Hematopoietic multipotent progenitor cell treated with erythropoietin and hydrocortisone succinate and interleukin-3 and kit ligand, for 15 days (in vitro differentiated cells): ENCODE measurements around the gene NCMAP.
"Not testable (repeated sequence)": the region's sequence is repeated elsewhere in the genome, so short reads cannot be mapped to it uniquely, and the experiment has no call there.

ENCODE experiments used
- DNase-seq: peaks from one replicate; pipeline ENCODE4 v3.0.0-alpha.2; 2015; ENCODE audit warnings: low spot score

NCMAP gene

DNA sequence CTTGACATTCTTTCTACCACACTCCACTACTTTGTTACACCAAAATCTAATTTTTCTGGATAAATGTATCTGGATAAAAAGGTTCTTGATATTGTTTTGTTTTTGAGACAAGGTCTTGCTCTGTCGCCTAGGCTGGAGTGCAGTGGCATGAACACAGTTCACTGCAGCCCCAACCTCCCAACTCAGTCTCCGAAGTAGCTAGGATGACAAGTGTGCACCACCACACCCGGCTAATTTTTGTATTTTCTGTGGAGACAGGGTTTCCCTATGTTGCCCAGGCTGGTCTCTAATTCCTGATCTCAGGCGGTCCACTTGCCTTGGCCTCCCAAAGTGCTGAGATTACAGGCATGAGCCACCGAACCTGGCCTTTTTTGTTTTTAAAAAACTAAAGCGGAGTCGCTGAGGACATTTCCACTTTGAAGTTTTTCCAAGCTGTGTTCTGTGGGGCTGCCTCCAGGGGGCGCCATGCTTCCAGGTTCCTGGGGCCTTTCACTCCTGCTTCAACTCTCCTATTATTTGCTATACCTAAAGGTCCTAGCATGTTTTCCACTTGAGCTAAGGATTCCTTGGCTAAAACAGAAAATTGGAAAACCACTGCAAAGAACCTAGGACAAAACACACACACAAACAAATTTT lies 14.1 kb upstream of the NCMAP start:
- no peak for DNase-seq

DNA sequence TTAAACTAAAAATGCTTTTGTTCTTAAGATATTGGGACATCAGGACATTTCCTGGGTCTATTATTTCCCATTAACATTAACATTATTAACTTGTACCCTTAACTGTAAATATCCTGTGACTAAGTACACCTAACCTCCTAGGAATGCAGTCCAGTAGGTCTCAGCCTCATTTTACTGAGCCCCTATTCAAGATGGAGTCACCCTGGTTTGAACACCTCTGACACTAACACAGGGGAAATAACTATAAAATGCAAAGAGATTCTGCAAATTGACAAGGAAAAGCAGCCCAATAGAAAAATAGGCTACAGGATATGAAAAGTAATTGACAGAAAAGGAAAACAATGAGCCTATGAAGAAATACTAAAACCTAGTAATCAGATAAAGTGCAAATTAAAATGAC lies 11.6 kb upstream of the NCMAP start:
- DNase-seq: no peak

DNA sequence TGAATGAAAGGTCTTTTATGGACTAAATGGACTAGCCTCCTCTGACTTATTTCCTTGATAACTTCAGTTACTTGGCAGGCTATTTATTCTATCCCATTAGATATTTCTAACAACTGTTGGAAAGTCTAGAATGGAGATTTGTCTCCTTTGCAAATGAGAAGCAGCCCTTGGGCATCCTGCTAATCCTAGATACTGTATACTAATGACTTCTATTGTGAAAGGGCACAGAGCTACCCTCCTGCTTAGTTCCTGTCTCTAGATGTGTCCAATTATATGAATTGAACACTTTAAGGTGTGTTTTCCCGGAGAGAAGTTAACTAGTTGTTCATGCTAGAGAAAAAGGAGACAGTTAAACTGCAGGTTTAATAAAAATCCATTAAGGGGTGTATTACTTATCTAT lies 10.2 kb upstream of the NCMAP start:
- no peak for DNase-seq

DNA sequence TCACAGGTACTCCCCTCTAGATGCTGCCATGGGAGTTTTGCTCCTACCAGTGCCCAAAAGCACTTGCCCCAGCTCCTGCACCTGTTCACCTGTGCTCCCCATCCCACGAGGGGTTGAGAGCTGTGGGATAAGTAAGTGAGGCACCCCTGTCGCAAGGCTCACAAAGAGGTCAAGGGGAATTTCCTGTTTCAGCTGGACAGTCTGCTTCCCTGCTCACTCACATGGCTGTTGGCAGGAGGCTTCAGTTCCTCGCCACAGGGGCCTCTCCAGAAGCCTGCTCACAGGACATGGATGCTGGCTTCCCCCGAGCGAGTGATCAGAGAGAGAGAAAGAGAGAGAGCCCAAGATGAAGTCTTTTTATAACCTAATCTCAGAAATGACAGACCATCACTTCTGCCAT lies 8.7 kb upstream of the NCMAP start:
- no peak for DNase-seq

DNA sequence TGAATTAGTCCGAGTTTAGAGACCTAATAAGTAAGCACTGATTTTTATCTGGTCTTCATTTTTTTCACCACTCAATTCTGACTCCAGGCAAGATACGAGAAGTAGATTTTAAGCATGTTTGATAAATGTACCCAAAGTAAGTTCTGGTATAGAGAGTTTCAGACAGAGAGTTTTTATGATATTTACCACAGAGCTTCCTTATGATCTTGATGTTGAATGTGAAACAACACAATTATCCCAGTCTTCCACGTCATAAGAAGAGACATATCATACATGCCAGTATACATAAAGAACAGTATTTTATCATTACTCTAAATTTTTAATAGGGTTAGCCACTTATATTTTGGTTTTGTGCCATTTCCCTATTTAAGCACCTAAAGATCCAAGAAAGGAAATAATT lies 7.8 kb upstream of the NCMAP start:
- no peak for DNase-seq

DNA sequence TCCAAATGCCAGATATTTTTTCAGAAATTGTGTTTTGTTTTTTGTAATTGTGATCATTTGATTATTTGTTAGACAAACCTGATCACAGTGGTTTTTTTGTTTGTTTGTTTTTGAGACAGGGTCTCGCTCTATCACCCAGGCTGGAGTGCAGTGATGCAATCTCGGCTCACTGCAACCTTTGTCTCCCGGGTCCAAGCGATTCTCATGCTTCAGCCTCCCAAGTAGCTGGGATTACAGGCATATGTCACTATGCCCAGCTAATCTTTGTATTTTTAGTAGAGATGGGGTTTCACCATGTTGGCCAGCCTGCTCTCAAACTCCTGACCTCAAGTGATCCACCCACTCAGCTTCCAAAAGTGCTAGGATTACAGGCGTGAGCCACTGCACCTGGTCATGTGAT lies 6.7 kb upstream of the NCMAP start:
- not testable (repeated sequence) for DNase-seq

DNA sequence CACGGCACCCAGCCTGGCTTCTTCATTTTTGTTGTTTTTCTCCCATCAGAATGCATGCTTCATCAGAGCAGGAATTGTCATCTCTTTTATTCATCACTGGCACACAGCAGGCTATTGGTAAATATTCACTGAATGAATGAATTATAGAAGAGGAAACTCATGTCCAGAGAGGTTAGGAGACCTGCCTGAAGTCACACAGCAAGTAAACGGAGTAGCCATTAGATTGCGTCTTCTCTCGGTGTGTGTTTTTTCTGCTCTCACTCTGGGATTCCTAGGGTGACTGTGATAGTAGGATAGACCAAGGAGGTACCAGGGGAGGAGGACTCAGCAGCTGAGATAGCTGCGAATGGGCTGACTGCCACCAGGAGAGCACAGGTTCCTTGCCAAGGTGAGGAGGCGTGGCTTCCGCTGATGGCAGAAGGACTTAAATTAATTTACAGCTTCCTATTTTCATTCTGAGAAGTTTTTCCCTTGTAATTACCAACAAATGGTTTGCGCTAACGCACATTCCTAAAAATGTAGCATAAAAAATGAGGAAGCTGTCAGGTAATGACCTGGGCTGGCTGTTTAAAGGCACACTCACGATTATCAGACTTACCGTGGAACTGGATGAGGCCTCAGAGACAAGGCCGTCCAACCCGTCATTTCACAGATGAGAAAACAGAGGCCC lies 4.5 kb upstream of the NCMAP start:
- DNase-seq: no peak

DNA sequence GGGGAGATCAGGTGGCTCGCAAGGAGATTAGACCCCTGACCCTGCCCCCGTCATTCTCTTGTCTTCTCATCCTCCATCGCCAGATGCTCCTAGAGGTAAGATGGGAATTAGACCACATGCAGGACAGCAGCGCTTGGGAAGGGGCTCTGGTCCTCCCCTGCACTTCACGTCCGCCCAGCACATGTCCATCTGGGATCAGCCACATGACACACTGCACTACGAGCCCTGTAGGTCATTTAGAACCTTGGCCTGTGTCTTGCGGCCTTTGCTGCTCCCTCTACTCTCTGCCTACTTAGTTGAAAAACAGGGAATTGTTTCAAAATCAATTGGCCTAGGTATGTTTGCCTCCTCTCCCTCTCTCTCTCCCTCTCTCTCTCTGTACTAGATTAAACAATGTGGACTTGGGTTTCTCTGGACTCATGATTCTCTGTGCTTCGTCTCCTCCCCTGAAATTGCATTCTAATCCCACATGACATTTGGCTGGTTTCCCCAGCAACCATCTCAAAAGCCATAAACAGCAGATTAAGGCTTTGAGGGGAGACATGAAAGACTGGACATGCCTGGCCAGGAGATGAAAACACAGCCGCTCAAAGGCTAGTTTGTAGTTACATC lies 3.8 kb upstream of the NCMAP start:
- no peak for DNase-seq

DNA sequence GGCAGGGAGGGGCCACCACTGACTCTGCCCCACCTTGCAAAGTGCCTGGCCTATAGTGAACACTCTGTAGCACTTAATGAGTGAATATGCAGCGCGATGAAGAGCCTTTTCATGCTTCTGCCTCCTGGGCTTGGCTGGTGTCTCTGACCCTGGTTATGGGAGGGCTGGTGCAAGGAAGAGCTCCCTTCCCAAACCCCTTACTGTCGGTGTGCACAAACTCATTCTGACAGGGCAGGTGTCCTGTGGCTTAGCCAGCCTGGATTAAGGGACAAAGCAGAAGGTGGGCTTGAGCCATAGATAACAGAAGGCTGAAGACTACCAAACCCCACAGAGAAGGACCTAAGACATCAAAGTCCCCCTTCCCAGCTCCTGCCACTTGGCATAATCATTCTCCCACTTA lies 2.0 kb upstream of the NCMAP start:
- no peak for DNase-seq

DNA sequence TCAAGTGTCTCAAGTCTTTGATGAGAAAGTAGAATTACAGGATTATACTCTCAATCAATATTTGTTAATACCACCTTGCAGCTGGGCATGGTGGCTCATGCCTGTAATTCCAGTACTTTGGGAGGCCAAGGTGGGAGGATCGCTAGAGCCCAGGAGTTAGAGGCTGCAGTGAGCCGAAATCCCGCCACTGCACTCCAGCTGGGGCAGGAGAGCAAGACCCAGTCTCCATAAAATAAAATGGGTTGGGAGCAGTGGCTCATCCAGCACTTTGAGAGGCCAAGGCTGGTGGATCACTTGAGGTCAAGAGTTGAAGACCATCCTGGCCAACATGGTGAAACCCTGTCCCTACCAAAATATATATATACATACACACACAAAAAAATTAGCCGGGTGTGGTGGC lies 1.2 kb upstream of the NCMAP start:
- DNase-seq: no peak

DNA sequence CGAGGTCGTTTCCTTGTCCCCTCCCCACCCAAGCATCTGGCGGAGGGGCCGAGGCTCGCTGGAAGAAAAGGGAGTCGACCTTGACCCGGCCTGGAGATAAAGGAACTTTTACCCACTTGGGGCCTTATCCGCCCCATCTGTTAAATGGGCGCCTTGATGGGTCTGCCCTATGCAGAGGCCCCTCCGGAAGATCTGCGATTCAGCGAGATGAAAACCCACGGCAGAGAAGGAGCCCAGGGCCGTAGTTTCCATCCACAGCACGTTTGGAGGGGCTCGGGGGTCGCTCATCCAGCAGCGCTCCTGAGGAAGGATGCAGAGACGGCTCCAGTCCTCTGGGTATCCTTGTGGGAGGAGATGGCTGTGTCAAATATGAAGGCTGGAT lies 518 bp downstream of the NCMAP start:
- no peak for DNase-seq

DNA sequence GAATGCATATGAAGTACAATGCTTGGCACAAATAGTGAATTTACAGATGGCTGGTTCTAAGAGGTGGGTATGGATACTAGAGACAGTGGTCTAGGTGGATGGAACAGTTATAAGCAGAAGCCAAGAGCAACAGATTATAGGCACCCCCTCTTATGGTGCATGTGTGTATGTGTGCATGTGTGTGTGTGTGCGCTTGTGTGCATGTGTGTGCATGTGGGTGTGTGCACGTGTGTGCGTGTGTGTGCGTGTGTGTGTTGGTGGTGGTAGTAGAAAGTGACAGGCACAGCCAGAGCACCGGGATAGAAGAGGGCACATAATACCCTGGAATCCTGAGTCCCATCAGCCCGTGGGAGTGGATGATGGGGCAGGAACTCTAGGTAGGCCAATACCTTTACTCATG lies 1.3 kb downstream of the NCMAP start:
- DNase-seq: no peak

DNA sequence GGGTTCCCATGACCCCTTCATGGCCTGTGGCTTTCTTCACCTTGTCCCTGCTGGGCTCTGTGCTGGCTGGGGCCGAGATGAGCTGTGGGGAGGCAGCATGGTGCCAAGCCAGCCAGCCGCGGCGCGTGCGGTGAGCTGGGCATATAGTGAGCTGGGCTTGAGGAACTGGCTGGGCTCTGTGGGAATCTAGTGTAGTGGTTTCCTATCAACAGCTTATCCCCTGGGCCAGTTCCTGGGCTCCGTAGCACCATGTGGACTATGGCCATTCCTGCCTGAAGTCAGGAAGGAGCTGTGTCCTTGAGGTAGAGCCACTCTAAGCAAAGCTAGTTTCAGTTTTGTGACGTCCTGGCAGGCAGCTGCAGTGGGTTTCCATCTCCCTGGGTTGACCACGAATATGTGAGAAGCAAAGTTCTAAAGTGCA lies 1.8 kb downstream of the NCMAP start:
- DNase-seq: no peak

DNA sequence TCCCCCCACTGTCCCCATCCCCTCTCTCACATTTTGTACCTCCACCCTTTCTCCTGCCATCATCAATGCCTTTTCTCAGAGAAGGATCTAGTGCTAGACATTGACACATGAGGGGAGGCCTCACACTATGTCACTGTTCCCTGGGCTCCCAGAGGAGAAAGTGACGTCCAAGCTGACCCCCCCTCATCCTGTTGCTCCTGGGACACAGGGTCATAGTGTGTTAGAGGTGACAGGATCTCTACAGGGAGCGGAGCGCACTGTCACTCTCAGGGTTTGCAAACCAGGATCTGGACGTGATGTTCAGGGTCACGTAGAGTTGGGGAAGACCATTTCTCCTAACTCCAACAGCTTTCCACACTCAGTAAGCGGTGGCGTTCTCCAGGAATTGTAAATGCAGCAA lies 2.6 kb downstream of the NCMAP start:
- no peak for DNase-seq

DNA sequence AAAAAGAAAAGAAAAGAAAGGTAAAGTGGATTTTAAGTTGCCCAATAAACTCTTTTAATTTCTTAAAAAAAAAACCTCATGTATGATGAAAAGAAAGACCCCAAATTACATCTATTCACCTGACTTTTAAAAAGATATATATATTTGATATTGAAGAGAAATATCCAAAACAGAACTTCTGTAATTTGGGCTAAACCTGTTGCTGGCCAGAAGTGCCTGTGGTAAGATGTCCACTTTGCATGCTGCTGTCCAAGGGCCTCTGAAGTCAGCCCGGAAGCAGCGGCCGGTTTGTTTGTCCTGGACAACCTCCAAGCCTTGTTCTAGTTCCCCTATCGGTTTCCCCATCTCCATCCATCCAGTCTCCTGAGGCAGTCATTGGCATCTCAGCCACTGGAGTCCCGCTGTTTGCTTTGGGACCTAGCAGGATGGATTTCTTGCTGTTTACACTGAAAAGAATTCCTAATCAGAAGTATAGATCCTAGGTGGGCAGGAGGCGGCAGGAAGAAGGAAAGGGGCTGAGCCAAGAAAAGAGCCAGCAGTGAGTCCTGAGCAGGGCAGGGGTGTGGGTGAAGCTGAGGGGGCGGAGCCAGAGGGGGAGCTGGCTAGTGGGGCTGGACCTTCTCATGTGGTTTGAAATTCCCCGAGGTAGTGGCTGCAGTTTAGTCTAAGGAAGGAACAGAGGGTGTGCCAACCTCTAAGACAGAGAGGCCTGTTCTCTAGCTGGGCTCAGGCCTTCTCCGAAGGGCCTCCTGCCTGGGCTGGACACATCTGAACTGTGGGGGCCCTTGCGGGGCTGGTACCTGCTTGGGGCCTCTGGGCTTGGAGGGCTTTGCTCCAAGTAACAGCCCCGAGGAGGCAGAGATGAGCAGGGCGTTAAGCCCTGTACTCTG lies 3.3 kb downstream of the NCMAP start:
- DNase-seq: no peak

DNA sequence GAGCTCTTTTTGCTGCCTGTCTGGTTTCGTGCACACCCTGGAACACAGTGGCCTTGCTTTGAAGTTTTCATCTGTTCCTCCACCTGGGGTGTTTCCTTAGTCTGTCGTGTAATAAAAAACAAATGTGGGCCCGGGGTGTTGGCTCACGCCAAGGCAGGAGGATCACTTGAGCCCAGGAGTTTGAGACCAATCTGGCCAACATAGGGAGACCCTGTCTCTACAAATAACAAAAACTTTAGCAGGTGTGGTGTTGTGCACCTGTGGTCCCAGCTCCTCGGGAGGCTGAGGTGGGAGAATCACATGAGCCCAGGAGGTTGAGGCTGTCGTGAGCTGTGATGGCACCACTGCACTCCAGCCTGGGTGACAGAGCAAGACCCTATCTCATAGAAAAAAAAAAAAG lies 4.5 kb downstream of the NCMAP start:
- DNase-seq: no peak

DNA sequence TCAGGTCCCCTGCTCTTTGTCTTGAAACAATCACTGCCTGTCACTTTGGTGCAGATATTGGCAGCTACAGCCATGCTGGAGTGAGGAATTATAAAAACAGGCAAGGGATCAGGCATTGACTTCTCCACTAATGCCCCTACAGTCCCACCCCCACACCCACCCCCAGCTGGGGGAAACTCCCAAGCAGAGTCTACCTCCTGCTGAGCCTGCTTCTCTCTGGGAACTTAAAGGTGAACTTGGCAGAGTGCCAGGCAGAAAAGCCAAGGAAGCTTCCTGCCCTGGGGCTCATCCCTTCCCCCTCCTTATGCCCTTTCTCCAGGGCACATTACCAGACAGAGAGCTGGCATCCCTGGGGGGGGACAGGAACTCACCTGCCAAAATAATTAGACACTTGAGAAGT lies 6.7 kb downstream of the NCMAP start:
- no peak for DNase-seq

DNA sequence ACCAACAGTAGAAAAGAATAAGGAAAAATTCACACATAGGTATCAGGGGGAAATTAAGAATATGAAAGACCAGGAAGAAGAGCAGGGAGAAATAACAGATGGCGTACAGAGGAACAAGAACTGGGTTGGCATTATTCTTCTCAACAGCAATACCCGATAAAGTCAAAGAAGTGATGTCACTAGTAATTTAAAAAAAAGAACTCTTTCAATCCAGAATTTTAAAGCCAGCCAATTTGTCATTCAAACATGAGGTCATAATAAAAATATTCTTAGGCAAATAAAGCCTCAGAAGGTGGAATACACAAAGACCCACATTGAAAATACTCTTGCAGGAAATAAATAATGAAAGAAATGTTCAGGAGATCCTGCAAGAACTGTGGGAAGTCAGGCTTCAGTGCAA lies 8.8 kb downstream of the NCMAP start:
- DNase-seq: no peak

DNA sequence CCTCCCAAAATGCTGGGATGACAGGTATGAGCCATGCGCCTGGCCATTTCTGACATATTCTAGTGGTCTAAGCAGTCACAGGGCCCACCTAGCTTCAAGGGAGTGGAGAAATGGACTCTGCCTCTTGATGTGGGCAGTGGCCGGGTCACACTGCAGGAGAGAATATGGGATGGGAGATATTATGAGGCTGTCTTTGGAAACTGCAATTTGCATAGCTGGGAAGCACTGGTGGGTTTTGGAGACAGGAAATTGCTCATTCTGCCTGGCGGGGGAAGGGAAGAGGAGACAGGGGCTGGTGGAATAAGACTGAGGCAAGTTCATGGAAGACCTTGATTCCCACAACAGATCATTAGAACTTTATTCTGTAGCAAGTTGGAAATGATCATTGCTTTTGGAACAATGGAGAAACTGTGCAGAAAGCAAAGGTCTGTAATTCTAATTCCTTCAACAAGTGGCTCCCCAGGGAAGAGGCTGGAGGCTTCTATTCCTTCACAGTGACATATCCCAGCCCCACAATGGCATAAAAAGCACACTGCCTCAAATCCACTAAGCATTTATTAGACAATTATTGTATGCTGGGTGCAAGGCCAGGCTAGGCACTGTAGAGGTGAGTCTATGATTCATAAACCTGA lies 10.5 kb downstream of the NCMAP start:
- no peak for DNase-seq

DNA sequence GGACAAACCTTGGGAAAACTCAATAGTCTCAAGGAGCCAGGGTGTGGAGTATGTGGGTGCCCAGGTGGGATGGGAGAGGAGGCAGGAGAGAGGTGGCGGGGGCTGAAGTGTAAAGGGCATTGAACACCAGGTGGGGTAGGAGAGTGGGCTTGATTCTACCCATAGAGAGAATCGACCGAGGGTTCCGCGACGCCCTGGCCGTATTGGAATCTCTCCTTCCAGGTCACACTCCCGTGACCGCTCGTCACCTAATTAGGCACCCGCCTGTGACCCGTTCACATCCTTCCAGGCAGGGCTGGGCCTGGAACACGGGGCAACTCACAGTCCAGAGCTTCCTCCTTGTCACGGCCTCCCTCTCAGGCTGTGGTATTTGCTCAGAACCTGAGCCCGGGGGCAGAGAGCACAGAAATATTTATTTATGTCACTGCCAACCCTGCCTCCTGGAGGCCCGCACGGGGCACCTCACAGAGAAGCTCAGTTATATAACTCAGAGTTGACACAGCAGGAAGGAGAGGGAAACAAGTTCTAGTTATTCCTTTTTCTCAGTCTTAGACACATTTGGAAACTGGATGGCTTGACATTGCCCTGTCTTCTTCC lies 12.0 kb downstream of the NCMAP start:
- DNase-seq: no peak

DNA sequence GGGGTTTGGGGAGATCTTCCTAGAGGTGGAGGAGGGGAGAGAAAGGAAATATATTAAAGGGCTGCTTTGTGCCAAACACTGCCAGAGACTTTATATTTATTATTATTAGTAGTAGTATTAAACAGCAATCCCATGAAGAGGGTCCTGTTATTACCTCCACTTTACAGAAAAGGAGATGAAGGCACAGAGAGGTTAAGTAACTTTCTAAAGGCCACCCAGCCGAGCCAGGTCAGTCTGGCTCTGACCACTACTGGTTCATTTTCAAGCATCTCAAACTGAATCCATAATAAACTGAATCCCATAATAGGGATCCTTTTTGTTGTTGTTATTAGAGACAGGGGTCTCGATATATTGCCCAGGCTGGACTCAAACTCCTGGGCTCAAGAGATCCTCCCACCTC lies 12.6 kb downstream of the NCMAP start:
- no peak for DNase-seq
